HK-2 (cell line): Measurements from ENCODE around the gene KRTCAP2.

ENCODE experiments used
- DNase-seq: peaks from one replicate; pipeline ENCODE4 v3.0.0-alpha.2; 2018; ENCODE audit not compliant: unreplicated experiment

KRTCAP2 gene

GRCh38 chr1:155183775-155184221 is 10.7 kb upstream of the KRTCAP2 start:
- DNase-seq: no peak

DNA sequence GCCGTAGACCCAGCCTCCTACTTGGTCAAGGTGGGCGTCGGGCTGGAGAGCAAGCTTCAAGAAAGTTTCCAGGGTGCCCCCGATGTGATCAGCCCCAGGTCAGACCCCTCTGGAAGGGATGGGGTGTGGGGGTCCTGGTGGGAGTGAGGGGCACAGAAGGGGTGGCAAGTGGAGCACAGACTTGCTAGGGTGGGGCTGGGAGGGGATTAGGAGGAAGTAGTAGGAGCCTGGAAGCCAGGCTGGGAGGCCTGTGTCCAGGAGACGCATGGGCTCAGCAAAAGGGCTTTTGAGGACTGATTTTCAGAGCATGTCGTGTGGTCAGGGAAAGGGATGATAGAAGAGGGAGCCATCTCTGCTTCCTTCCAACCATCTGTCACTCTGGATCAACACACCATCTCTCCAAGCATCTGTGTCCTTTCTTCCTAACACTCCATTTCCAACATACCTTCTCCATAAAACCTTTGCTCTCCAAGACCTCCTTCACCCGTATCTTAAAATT is 9.0 kb upstream of the KRTCAP2 start:
- no peak for DNase-seq

DNA sequence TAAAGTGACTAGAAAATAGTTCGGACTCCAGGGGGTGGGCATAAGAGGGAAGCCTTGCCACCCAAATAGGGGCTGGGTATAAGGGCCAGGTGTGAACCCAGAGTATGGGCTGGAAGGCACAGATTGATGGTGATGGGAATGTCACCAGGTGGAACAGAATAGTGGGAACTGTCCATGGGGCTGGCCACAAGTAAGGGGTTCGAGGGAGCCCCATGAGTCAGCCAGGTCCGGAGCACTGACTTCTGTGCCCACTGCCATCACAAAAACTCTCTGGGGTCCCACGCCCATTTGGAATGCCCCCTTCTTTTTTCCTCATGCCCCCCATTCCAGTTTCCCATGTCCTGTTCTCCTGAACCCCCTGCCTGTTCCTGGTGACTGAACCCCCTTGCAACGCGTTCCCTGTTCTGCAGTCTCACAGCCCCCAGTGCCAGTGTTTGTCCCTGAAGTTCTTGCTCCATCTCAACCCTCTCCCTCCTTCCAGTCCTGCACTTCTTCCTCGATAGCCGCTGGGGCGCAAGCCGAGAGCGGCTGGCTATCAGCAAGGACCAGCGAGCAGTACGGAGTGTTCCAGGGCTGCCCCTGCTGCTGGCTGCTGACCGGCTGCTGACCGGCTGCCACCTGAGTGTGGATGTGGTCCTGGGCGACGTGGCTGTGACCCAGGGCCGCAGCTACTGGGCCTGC is 8.4 kb upstream of the KRTCAP2 start:
- DNase-seq: no peak

DNA sequence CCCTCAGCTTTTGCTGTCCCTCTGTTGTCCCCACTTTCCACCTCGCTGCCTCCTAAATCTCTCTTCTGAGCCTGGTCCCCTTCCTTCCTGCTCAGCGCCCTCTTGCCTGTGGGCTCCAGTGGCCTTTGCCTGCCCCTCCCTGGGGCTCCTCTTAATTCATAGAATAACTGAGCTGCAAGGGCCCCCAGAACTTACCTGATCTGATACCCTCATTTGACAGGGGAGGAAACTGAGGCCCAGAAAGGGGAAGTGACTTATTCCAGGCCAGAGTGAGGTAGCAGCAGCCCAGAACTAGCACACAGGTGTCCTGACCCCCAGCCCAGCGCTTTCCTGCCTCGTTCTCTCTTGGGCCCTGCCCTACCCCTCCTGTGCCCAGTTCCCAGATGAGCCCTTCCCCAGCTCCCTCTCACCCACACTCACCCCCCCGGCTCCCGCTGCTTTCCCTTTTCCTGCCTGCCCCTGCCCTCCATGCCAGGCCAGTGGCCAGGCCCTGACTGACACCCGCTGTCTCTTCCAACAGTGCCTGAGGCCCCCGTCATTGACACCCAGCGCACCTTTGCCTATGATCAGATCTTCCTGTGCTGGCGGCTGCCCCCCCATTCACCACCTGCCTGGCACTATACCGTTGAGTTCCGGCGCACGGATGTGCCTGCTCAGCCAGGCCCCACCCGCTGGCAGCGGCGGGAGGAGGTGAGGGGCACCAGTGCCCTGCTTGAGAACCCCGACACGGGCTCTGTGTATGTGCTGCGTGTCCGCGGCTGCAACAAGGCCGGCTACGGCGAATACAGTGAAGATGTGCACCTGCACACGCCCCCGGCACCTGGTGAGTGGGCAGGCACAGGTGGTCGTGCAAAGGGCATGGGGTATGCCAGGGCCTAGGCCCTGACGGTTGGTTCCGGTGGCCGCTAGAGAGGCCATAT is 6.3 kb upstream of the KRTCAP2 start:
- no peak for DNase-seq

DNA sequence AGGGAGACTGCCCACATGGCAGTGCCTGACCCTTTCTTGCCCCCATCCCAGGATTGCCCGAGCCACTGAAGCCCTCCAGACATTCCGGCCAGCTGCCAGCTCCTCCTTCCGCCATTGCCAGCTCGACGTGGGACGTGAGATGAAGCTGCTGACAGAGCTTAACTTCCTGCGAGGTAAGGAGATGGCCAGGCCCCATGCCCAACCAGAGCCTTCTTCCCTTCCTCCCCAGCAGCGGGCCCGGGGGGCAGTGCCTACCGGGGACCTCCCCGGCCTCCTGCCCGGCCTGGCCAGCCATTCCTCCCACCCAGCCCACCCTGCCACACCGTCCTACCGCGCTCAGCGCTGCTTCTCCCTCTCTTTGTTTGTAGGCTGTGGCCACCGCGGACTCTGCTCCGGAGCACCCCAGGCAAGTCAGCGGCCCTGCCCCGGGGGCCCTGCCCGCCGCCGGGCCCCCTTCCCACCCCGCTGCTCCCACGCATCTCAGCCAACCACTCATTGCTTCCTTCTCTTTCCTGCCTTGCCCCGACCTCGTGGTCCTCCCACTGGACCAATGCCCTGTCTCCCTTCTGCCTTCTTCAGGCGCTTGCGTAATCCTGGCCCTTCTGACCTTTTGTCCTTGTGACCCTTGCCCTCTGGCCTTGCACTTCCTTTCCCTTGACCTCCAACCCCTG is 5.5 kb upstream of the KRTCAP2 start:
- DNase-seq: no peak

DNA sequence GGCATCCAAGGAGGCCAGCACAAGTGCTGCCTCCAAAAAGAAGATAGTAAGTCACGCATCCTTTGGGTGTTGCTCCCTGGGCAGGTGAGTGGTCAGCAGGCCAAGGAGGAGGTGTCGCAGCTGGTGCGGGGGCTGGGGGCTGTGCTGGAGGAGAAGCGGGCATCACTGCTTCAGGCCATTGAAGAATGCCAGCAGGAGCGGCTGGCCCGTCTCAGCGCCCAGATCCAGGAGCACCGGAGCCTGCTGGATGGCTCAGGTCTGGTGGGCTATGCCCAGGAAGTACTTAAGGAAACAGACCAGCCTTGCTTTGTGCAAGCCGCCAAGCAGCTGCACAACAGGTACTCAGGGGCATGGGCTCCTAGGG is 4.8 kb upstream of the KRTCAP2 start:
- DNase-seq: no peak

DNA sequence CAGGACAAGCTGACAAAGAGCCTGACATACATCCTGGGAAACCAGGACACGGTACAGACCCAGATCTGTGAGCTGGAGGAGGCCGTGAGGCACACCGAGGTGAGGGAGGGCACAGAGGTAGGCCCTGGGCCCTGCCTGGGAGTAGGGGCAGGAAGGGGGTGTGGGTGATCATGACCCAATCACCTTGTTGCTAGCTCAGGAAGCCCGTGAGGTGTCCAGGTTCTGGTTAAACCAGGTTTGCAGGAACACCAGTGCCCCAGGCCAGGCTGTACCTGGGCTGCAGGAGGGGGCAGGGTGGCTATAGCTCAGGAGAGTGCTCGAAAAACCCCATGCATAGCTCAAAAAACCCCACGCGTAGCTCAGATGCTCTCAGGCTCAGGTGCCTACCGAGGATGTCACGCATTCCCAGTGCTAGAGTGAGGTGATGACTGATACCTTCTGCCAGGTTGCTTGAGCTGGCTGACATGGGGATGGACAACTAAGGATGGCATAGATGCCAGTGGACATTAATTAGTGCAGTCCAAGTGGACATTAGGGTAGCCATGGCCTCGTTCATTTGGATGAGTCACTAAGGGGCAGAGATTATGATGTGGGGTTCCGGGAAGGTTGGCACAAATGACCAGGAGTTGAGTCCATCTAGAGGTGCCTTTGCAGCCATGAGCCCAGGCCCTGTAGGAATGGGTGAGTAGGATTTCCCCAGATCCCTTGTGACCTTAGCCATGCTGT is 4.3 kb upstream of the KRTCAP2 start:
- no peak for DNase-seq

DNA sequence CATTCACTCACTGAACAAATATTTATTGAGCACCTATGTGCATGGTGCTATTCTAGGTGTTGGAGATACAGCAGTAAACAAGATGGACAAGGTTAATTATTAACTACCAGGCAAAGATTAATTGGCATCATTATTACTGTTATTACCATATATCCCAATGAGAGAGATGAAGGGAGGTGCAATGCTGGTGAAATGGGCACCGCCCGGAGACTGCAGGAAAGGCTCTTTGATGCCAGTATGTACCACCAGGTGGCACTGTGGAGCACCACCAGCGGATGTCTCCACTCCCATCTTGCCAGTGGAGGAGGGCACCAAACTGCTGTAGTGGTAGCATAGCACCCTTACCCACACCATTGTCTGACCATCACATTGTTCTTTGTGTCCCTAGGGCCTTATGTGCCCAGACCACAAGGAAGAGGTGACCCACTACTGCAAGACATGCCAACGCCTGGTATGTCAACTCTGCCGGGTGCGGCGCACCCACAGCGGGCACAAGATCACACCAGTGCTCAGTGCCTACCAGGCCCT is 3.5 kb upstream of the KRTCAP2 start:
- peak; percentile 86 for DNase-seq

GRCh38 chr1:155175927-155176371 is 2.8 kb upstream of the KRTCAP2 start:
- DNase-seq: no peak

DNA sequence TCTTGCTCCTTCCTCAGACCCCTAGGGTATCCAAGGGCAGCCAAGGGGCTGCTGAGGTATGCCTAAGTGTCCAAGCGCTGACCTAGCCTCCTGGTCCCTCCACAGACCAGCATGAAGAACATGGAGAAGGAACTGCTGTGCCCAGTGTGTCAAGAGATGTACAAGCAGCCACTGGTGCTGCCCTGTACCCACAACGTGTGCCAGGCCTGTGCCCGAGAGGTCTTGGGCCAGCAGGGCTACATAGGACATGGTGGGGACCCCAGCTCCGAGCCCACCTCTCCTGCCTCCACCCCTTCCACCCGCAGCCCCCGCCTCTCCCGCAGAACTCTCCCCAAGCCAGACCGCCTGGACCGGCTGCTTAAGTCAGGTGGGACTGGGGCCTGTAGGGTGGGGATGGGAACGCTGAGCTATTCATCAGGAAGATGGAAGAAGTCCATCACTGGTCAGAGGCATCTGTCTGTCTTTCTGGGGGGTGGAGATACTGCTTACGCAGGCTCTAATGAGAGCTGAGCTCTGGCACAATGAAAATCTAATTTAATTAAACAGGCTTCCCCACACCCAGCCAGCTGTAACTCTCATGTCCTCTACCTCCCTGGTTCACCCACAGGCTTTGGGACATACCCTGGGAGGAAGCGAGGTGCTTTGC is 2.3 kb upstream of the KRTCAP2 start:
- no peak for DNase-seq

DNA sequence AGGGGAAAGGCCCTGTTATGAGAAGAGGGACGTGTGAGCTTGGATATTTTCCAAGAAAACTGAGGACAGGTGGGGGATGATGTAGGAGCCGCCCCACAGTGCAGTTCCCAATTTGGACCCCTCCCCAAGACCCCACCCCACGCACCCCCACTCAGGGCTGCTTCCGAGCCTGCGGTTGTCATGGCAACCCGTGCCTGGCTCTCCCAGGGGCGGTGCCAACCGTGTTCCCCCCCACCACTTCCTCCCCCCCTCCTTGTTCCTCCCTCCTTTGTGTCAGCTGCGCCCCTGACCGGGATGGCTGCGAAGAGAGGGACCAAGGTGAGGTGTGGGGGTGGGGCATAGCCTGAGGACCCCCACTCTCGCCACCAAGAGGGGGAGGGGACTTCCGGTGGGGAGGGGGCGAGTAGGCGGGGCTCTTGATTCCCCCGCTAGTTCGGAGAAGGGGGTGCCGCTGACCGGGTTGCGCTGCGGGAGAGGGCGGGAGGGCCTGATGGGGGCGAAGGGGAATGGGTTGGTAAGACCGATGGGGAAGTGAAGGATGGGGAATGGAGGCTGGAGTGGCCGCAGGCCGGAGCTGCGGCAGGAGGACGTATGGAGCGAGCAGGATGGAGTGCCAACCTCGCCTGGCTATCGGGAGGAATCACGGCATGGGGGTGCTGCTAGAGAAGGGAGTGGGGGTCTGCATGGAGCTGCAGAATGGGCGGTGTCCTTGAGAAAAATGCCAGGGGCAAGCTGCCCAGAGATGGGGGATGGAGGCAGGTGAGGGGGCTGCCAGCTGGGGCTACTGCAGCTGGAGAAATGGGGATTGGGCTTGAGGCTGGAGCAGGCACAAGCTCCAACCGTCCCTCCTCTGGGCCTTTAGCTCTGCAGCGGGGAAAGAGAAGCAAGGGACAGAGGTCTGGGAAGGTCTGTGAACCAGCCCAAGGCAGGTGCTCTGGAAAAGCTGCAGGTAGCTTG is 1.5 kb upstream of the KRTCAP2 start:
- no peak for DNase-seq

- DNase-seq: peak; percentile 78
These were observed 597 bp upstream of the KRTCAP2 start, which contains the start of gene TRIM46 for GRCh38 chr1:155173478-155174323. Gene TRIM46 (plus strand): TSS chr1:155173849. CDS start chr1:155173967, 118 bp downstream.

GRCh38 chr1:155171836-155172731 is 1.0 kb downstream of the KRTCAP2 start:
- no peak for DNase-seq

DNA sequence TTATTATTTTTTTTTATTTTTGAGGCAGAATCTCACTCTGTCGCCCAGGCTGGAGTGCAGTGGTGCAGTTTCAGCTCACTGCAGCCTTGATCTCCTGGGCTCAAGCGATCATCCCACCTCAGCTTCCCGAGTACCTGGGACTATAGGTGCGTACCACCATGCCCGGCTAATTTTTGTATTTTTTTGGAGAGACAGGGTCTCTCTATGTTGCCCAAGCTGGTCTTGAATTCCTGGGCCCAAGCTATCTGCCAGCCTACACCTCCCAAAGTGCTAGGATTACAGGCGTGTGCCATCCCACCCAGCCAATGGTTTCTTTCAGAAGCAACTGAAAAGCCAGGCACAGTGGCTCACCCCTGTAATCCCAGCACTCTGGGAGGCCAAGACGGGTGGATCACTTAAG is 2.3 kb downstream of the KRTCAP2 start:
- DNase-seq: no peak

DNA sequence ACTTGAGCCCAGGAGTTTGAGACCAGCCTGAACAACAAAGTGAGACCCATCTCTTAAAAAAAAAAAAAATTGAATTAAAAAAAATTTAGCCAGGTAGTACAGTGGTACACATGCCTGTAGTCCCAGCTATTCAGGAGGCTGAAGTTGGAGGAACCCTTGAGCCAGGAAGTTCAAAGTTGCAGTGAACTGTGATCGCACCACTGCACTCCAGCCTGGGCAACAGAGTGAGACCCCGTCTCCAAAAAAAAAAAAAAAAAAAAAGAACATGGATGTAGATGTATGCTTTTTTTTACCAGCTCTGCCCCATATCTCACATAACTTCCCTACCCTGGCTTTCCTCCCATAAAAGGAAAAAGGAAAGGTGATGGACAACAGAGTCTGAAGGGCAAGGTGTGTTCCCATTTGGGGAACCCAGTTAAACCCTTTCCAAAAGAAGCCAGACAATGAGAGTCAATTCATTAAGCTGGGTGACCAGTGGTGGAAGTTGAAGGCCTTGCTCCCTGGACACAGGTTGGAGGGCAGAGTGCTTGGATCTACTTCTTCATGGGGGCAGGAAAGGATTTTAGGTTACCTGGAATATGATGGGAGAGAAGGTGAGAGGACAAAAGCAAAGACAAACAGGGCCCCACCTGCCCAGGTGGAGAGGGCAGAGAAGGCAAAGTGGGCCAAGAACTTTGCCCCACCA is 2.9 kb downstream of the KRTCAP2 start:
- DNase-seq: no peak

- no peak for DNase-seq
These were observed 3.6 kb downstream of the KRTCAP2 start for GRCh38 chr1:155169541-155169940.
